Skeletal muscle satellite cell (primary cell): ENCODE measurements around the gene POLN.
A peak's percentile ranks its signal among the peaks of the same experiment; 100 is the strongest.

ENCODE experiments used
- H3K27me3 ChIP-seq: 2 replicates; pipeline ENCODE4 v1.7.0; 2013; ENCODE audit warnings: low read length; ENCODE audit not compliant: control insufficient read depth, insufficient read depth
- H3K36me3 ChIP-seq: 2 replicates; pipeline ENCODE4 v1.7.0; 2013; ENCODE audit warnings: mild to moderate bottlenecking, control low read depth, low read length; ENCODE audit not compliant: insufficient read depth
- H3K4me1 ChIP-seq: 2 replicates; pipeline ENCODE4 v1.7.0; 2013; ENCODE audit warnings: low read length; ENCODE audit not compliant: control insufficient read depth, insufficient read depth
- H3K4me2 ChIP-seq: 2 replicates; pipeline ENCODE4 v1.7.0; 2013; ENCODE audit warnings: mild to moderate bottlenecking, low read length
- H3K4me3 ChIP-seq: 2 replicates; pipeline ENCODE4 v1.7.0; 2013; ENCODE audit warnings: low read length
- H3K9ac ChIP-seq: 2 replicates; pipeline ENCODE4 v1.7.0; 2013; ENCODE audit warnings: mild to moderate bottlenecking, low read depth, low read length, moderate library complexity
- H3K9me3 ChIP-seq: replicated peaks from 2 replicates; pipeline ENCODE4 v1.7.0; 2013; ENCODE audit warnings: mild to moderate bottlenecking, control low read depth, low read length

Gene POLN

DNA sequence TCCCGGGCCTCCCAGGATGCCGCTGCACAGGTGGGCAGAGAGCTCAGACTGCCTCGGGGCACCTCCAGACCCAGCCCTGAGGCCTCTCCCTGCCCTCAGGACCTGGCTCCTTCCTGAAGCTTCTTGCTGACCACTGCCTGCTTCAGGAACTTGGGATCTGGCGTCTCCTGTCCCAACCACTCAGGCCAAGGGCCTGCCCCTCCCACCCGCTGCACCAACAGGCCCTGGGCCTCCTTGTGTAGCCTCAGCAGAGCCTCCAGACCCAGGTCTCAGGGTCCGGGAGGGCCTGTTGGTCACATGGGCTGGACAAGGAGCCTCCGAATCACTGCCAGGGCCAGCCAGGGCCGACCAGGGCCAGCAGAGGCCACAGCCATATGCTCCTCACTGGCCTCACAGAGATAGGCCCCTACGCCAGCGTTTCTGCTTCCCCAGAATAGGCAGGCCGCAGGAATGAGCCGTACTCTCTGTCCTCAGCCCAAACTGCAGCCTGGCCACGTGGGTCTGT lies 17.2 kb upstream of the POLN start:
- peaks cover 49% of the 10 kb centered on the region for H3K36me3 ChIP-seq
- peak overlapping the region; percentile 95 for H3K4me3 ChIP-seq
- H3K4me1 ChIP-seq, result peaks cover 62% of the 10 kb centered on the region
- peak overlapping the region; percentile 95 for H3K9ac ChIP-seq
- H3K9me3 ChIP-seq, result no peaks in the 10 kb centered on the region
- no peaks in the 10 kb centered on the region for H3K27me3 ChIP-seq
- peak overlapping the region; percentile 100 for H3K4me2 ChIP-seq

DNA sequence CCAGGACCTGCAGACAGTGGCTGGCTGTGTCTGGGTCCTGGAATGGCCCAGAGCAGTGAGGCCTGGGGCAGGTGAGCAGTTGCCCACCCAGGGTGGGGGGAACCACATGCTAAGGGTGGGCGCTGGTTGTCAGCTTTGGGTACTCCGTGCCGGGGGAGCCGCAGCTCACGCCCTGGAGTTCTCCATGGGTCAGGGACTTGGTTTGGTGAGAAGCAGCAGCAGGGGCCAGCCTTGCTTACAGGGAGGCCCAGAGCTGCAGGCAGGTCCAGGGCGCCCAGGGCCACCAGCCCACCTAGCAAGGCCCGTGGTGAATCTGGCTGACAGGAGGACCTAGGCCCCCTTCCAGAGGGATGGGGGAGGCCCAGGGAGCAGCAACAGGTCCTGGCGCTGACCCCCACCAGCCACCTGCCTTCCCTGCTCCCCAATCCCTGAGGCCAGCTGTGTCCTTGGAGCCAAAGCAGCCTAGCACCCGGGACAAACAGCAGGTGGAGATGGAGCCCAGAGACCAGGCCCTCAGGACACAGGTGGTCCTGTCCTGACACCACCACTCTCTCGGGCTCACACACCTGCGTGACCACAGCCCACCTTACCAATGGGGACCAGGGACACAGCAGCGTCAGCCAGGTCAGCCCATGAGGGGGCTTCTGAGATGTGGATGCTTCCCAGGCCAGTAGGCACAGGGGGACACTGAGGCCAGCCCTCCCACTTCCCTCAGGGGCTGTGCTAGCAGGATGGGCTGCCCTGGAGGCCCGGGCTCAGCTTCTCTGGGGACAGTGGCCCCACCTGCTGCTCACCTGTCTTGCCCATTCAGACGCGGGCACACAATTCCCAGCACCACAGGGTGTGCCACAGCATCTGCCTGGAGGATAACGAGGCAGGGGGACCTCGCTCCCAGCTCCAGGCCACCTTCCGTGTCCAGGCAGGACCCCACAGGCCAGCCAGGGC lies 16.4 kb upstream of the POLN start:
- no peaks in the 10 kb centered on the region for H3K27me3 ChIP-seq
- peak overlapping the region; percentile 100 for H3K4me2 ChIP-seq
- peak overlapping the region; percentile 95 for H3K4me3 ChIP-seq
- peak overlapping the region; percentile 36 for H3K9ac ChIP-seq
- peaks cover 56% of the 10 kb centered on the region for H3K36me3 ChIP-seq
- peaks cover 62% of the 10 kb centered on the region for H3K4me1 ChIP-seq
- no peaks in the 10 kb centered on the region for H3K9me3 ChIP-seq

DNA sequence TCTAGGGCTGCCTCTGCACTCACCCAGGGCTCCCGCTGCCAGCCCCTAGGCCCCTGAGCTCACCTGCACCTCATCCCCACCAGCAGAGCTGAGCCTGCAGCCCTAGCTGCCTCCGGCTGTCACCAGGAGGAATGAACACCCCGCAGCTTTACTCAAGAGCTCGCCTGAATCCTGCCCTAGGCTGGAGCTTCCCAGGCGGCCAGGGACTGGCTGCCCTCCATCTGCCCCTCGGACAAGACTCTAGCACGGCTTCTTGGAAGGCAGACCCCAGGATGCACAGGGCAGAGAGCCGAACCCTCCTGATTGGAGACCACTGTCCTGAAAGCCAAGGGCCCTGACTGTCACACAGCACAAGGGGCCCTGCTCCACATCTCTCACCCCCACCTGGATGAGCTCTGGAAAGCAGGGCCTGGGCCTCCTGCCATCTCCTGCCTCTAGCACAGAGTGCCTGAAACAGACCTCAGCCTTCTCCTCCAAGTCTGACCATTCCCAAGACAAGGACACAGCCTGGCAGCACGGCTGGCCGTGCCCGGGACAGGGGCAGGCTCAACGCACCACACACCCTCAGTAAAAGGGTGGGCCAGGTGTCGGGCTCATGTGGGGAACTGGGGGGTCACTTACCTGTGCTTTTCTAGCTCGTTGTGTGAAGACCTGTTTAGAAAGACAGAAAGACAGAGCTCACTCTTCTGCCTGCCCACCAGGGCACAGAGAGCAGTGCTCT lies 15.6 kb upstream of the POLN start:
- Histone ChIP-seq H3K9ac (peak overlapping the region; percentile 53), H3K4me2 (peak overlapping the region; percentile 76), H3K4me1 (peaks cover 57% of the 10 kb centered on the region), H3K36me3 (peaks cover 63% of the 10 kb centered on the region), H3K4me3 (peak overlapping the region; percentile 55), H3K9me3 (no peaks in the 10 kb centered on the region), H3K27me3 (no peaks in the 10 kb centered on the region)

DNA sequence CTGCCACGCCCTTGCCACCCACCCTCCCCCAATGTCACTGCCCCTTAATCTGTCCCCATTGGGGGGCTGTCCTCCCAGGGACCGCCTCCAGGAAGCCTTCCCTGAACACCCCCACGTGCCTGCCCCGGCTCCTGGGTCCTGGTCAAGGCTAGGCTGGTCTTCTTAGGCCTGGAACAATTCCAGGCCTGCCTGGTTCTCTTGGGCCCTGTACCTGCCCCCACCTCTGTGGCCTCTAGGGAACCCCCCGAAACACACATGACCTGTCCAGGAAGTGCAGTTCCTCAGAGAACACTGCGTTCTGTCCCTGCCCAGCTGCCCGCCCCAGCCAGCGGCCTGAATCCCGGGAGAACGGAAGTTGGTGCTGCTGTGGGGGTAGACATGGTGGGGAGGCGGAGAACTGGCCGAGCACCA lies 14.9 kb upstream of the POLN start:
- no peaks in the 10 kb centered on the region for H3K9me3 ChIP-seq
- peak overlapping the region; percentile 55 for H3K4me3 ChIP-seq
- H3K9ac ChIP-seq, result peak overlapping the region; percentile 53
- H3K27me3 ChIP-seq, result no peaks in the 10 kb centered on the region
- H3K4me2 ChIP-seq, result peak overlapping the region; percentile 76
- peaks cover 69% of the 10 kb centered on the region for H3K36me3 ChIP-seq
- peaks cover 57% of the 10 kb centered on the region for H3K4me1 ChIP-seq

DNA sequence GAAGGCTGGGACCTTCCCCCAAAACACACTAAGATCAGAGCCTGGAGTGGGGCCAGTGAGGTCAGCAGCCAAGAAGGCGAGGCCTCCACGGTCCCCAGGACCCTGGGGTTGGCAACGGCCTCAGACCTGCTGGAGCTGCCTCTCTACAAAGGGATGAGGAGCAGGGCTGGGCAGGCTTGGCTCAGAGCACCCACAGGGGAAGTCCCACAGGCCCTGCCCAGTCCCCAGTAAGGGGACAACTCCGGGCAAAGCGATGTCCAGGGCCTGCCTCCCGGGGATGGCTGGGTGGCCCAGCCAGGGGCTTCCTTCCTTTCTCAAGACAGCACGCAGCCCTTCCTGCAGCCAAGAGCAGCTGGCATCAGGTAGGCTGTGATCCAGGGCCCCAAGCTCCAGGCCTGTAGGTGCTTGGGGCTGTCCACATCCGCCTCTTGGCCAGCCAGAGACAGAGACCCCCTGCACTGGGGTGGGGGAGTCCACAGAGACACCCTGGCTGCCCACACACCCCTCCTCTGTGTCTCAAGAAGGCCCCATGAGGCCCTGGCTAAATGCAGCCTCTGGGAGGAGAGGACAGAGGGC lies 14.3 kb upstream of the POLN start:
- Histone ChIP-seq H3K36me3 (peaks cover 74% of the 10 kb centered on the region), H3K9ac (peak overlapping the region; percentile 53), H3K27me3 (no peaks in the 10 kb centered on the region), H3K4me3 (peak overlapping the region; percentile 55), H3K9me3 (no peaks in the 10 kb centered on the region), H3K4me1 (peaks cover 57% of the 10 kb centered on the region), H3K4me2 (peak overlapping the region; percentile 76)

DNA sequence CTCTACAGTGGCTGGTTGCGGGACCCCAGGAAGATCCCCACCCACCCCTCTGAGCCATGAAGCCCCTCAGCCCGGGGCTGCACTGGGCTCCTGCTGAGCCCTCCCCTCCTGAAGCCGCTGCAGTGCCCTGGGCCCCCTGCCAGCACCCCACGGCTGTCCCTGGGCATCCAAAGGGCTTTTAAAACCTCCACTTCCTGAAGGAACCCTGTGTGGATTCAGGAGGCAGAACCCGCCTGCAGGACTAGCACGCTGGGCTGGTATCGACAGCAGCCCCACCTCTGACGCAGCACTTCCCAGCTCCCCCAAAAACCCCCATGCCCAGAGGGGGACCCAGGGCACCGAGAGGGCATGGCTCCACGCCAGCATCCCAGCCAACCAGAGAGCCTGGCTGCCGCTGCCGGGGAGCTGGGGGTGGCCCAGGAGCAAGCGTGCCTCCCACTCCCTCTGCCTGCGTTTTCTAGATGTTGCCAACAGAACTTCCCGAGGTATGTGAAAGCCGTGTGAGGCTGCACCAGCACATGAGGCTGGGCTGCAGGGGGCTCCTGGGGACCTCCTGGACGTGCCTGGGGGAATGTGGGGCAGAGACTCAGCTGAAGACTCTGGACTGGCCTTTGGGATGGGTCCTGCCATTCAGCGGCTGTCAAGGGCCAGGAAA lies 13.7 kb upstream of the POLN start:
- H3K27me3 ChIP-seq, result no peaks in the 10 kb centered on the region
- peak overlapping the region; percentile 55 for H3K4me3 ChIP-seq
- H3K4me2 ChIP-seq, result peak overlapping the region; percentile 76
- peaks cover 56% of the 10 kb centered on the region for H3K4me1 ChIP-seq
- H3K36me3 ChIP-seq, result peaks cover 78% of the 10 kb centered on the region
- H3K9ac ChIP-seq, result peak overlapping the region; percentile 53
- no peaks in the 10 kb centered on the region for H3K9me3 ChIP-seq

DNA sequence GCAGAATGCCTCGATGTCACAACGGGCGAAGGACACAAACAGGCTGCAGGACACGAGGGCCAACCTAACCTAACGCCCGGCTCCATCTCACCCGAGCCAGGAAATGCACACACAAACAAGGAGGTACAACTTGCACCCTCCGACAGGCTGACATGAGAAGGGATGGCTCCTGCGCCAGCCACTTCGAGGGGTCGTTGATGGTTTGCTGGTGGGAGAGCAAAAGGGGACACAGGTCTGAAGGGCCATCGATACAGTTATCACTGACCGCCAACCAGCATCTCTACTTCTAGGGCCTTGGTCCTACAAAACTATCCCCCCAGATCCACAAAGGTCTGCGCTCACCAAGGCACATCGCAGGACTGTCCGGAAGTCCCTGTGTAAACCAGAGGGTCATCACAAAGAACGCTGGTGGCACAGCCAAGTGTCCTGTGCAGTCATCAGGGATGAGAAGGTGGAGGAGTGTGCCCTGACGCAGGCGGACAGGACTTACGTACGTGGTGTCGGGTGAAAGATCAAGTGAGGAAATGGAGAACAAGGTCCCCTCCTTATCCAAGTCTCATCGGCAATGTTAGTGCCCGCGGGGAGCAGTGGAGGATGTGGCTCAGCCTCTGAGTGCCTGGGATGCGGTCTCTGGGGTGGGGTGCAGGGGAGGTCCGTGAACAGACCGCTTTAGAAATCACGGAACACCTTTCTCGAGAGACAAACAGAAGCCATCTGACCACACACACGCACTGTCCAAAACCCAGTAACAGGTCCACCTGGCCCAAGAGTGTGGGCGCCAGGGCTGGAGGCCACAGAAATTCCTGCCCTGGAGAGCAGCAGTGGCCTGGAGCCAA lies 13.0 kb upstream of the POLN start:
- H3K4me3 ChIP-seq, result no peak overlapping the region
- H3K4me2 ChIP-seq, result no peak overlapping the region
- no peaks in the 10 kb centered on the region for H3K9me3 ChIP-seq
- H3K36me3 ChIP-seq, result peaks cover 78% of the 10 kb centered on the region
- peaks cover 48% of the 10 kb centered on the region for H3K4me1 ChIP-seq
- no peak overlapping the region for H3K9ac ChIP-seq
- no peaks in the 10 kb centered on the region for H3K27me3 ChIP-seq

DNA sequence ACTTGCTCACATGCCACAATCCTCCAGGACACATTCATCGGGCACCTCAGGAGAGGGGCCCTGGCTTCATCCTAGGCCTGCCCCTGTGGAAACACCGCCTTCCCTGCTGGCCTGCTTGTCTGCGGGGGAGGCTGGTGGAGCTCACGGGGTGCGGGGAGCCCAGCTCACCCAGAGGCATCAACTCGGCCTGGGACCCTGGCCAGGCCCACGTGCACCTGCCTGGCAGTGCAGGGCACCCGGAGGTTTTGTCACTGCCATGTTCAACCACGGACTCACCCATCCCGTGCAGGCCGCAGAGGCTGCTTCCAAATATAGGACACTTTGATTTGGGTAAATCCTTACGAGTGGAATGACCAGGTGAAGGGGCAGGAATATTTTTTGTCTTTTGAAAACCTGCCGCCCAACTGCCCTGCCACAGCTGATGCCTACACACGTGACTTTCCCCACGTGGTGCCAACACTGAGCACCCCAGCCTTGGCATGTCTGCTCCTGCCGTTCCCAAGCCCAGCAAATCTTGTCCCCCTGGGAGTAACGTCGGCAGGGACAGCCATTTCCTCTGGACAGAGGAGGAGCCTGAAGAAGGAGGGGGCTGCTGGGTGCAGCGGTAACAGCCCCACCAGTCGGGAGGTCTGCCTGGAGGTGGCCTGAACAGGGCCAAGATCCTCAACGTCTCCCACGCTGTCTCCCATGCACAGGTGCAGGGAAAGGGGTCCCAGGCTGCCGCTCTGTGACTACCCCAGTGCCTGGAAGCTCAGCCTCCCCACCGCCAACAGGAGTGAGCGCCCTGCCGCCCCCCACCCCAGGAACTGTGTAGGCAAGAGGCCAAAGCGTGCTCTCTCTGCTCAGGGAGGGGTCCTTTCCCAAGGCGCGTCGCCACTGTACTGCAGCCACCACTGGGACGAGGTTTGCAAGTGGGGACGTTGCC lies 11.5 kb upstream of the POLN start:
- Histone ChIP-seq H3K4me3 (no peak overlapping the region), H3K36me3 (peaks cover 84% of the 10 kb centered on the region), H3K9ac (no peak overlapping the region), H3K9me3 (no peaks in the 10 kb centered on the region), H3K27me3 (no peaks in the 10 kb centered on the region), H3K4me1 (peaks cover 34% of the 10 kb centered on the region), H3K4me2 (no peak overlapping the region)

DNA sequence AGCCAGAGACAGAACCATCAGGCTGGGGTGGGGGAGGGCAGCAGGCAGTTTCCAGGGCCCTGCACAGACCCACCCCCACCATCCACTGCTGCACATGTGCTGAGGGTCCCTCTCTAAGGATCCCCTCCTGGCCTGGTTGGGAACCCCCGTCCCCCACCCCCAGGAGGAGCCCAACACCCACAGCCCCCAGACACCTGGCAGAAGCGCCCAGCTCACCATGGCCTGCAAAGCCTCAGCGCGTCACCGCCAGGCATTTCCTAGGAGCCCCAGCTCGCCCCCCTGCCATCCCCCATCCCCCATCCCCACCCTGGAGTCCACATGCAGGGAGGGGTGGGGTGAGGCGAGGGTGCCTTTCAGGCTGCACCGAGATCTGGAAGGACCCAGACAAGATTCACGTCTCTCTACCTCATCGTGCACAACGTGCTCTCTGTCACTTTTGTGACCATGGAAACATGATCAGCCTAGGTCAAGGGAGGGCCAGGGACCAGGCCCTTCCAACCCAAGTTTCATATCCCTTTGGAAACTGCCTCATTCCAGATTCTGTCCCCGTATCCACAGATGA lies 10.7 kb upstream of the POLN start:
- Histone ChIP-seq H3K4me2 (no peak overlapping the region), H3K4me1 (peaks cover 25% of the 10 kb centered on the region), H3K27me3 (no peaks in the 10 kb centered on the region), H3K36me3 (peaks cover 84% of the 10 kb centered on the region), H3K9me3 (no peaks in the 10 kb centered on the region), H3K4me3 (no peak overlapping the region), H3K9ac (no peak overlapping the region)
